HEK293 (cell line): ENCODE results near the gene DUSP12.

Experiments used
- CTCF ChIA-PET: fragments of 350-600 bp; formaldehyde crosslinking; extraction: SDS; loops from one replicate; lab custom pipeline; 2021; ENCODE audit warnings: antibody characterized with exemption; lab: Yijun Ruan, JAX
- POLR2A ChIA-PET: fragments of 300-600 bp; formaldehyde crosslinking; extraction: SDS; loops from one replicate; lab custom pipeline; 2020; ENCODE audit warnings: antibody characterized with exemption, inconsistent platforms; lab: Yijun Ruan, JAX
- H3K27ac ChIP-seq: fragments of 200-500 bp; sonication (Bioruptor generic); 2 replicates; pipeline ENCODE4 v1.5.1; 2014; ENCODE audit warnings: low read depth, low read length, control low read depth, inconsistent platforms; ENCODE audit errors: extremely low read depth
- H3K36me3 ChIP-seq, 2 experiments: fragments of 200-500 bp in 1 of 2; sonication (Bioruptor generic) in 1 of 2; 1 replicate in 1 of 2; 2 replicates in 1 of 2; pipeline ENCODE4 v1.5.1; 2014 to 2017; ENCODE audit warnings: inconsistent platforms in 2 of 2, low read length in 2 of 2; ENCODE audit not compliant: control insufficient read depth in 2 of 2, insufficient read depth in 1 of 2
- H3K4me1 ChIP-seq: fragments of 200-500 bp; sonication (Bioruptor generic); 2 replicates; pipeline ENCODE4 v1.5.1; 2014; ENCODE audit warnings: mild to moderate bottlenecking, low read length, inconsistent platforms; ENCODE audit not compliant: control insufficient read depth, insufficient read depth
- H3K4me3 ChIP-seq: 2 replicates; pipeline ENCODE4 v1.5.1; 2011; ENCODE audit warnings: low read depth, mild to moderate bottlenecking, control low read depth, low read length, moderate library complexity
- H3K9me3 ChIP-seq: fragments of 200-500 bp; sonication (Bioruptor generic); 2 replicates; pipeline ENCODE4 v1.5.1; 2014; ENCODE audit warnings: low read depth, low read length, inconsistent platforms; ENCODE audit not compliant: control insufficient read depth, insufficient read depth
- GLI2 ChIP-seq: fragments of 450-650 bp; formaldehyde crosslinking; IDR thresholded peaks from 2 replicates; pipeline ENCODE4; 2017; ENCODE audit warnings: missing biosample characterization, missing genetic modification characterization, low read depth, borderline replicate concordance
- HOXC10 ChIP-seq: sonication (generic); formaldehyde crosslinking; IDR thresholded peaks from 2 replicates; pipeline ENCODE4 v1.8.1; 2023; ENCODE audit warnings: mild to moderate bottlenecking, missing genetic modification reagents
- KLF7 ChIP-seq: fragments of 450-650 bp; formaldehyde crosslinking; IDR thresholded peaks from 2 replicates; pipeline ENCODE4 v1.5.1; 2016; ENCODE audit warnings: missing biosample characterization, missing genetic modification characterization, borderline replicate concordance
- KLF9 ChIP-seq: fragments of 450-650 bp; formaldehyde crosslinking; IDR thresholded peaks from 2 replicates; pipeline ENCODE4 v1.5.1; 2016; ENCODE audit warnings: missing biosample characterization, missing genetic modification characterization, low read depth
- PRDM1 ChIP-seq: fragments of 450-650 bp; formaldehyde crosslinking; IDR thresholded peaks from 2 replicates; pipeline ENCODE4; 2016; ENCODE audit warnings: missing biosample characterization, missing genetic modification characterization
- SP2 ChIP-seq: fragments of 450-650 bp; formaldehyde crosslinking; IDR thresholded peaks from 2 replicates; pipeline ENCODE4 v1.5.1; 2016; ENCODE audit warnings: missing biosample characterization, missing genetic modification characterization
- WT1 ChIP-seq: fragments of 450-650 bp; formaldehyde crosslinking; IDR thresholded peaks from 2 replicates; pipeline ENCODE4 v1.5.1; 2016; ENCODE audit warnings: missing biosample characterization, missing genetic modification characterization
- ZNF10 ChIP-seq: fragments of 450-650 bp; formaldehyde crosslinking; IDR thresholded peaks from 2 replicates; pipeline ENCODE4 v1.5.1; 2017; ENCODE audit warnings: missing biosample characterization, missing genetic modification characterization
- ZNF155 ChIP-seq: fragments of 450-650 bp; formaldehyde crosslinking; IDR thresholded peaks from 2 replicates; pipeline ENCODE4 v1.5.1; 2016; ENCODE audit warnings: missing biosample characterization, missing genetic modification characterization
- ZNF16 ChIP-seq: fragments of 450-650 bp; formaldehyde crosslinking; IDR thresholded peaks from 2 replicates; pipeline ENCODE4 v1.5.1; 2016; ENCODE audit warnings: low read depth, missing biosample characterization, missing genetic modification characterization
- ZNF174 ChIP-seq: fragments of 450-650 bp; formaldehyde crosslinking; IDR thresholded peaks from 2 replicates; pipeline ENCODE4 v1.5.0; 2017; ENCODE audit warnings: missing biosample characterization, mild to moderate bottlenecking, missing genetic modification characterization
- ZNF175 ChIP-seq: fragments of 450-650 bp; formaldehyde crosslinking; IDR thresholded peaks from 2 replicates; pipeline ENCODE4 v1.5.1; 2016; ENCODE audit warnings: missing biosample characterization, missing genetic modification characterization
- ZNF221 ChIP-seq: fragments of 450-650 bp; formaldehyde crosslinking; IDR thresholded peaks from 2 replicates; pipeline ENCODE4 v1.5.1; 2017; ENCODE audit warnings: missing biosample characterization, missing genetic modification characterization, borderline replicate concordance
- ZNF362 ChIP-seq: fragments of 450-650 bp; formaldehyde crosslinking; IDR thresholded peaks from 2 replicates; pipeline ENCODE4 v1.5.1; 2016; ENCODE audit warnings: missing biosample characterization, missing genetic modification characterization
- ZNF398 ChIP-seq: fragments of 450-650 bp; formaldehyde crosslinking; IDR thresholded peaks from 2 replicates; pipeline ENCODE4 v1.5.1; 2017; ENCODE audit warnings: missing biosample characterization, missing genetic modification characterization
- ZNF426 ChIP-seq: fragments of 450-650 bp; formaldehyde crosslinking; IDR thresholded peaks from 2 replicates; pipeline ENCODE4 v1.5.1; 2017; ENCODE audit warnings: missing biosample characterization, missing genetic modification characterization, mild to moderate bottlenecking, inconsistent platforms, moderate library complexity
- ZNF513 ChIP-seq: fragments of 450-650 bp; IDR thresholded peaks from 2 replicates; pipeline ENCODE4 v1.5.1; 2018; ENCODE audit warnings: missing biosample characterization, missing genetic modification characterization
- ZNF518A ChIP-seq: fragments of 450-650 bp; formaldehyde crosslinking; conservative IDR thresholded peaks from 2 replicates; pipeline ENCODE4 v1.5.1; 2016; ENCODE audit warnings: low read depth, missing biosample characterization, missing genetic modification characterization
- ZNF544 ChIP-seq: fragments of 450-650 bp; formaldehyde crosslinking; IDR thresholded peaks from 2 replicates; pipeline ENCODE4 v1.5.0; 2017; ENCODE audit warnings: missing biosample characterization, missing genetic modification characterization
- ZNF571 ChIP-seq: fragments of 450-650 bp; formaldehyde crosslinking; IDR thresholded peaks from 2 replicates; pipeline ENCODE4 v1.5.0; 2017; ENCODE audit warnings: missing biosample characterization, missing genetic modification characterization
- ZNF658 ChIP-seq: fragments of 450-650 bp; formaldehyde crosslinking; IDR thresholded peaks from 2 replicates; pipeline ENCODE4; 2016; ENCODE audit warnings: missing biosample characterization, missing genetic modification characterization
- ZSCAN16 ChIP-seq: fragments of 450-650 bp; formaldehyde crosslinking; IDR thresholded peaks from 2 replicates; pipeline ENCODE4 v1.5.1; 2016; ENCODE audit warnings: missing biosample characterization, missing genetic modification characterization

Gene DUSP12

GRCh38 chr1:161782886-161783285 lies 33.3 kb downstream of the DUSP12 start:
- H3K27ac ChIP-seq, result no peak overlapping the region
- TF ChIP-seq ZSCAN16 (tag by site-specific recombination) (no peak), ZNF362 (tag by site-specific recombination) (no peak), ZNF175 (tag by site-specific recombination) (no peak), GLI2 (tag by site-specific recombination) (no peak), KLF9 (tag by site-specific recombination) (no peak), ZNF518A (no peak), ZNF16 (no peak), ZNF10 (no peak), ZNF221 (no peak), WT1 (tag by site-specific recombination) (no peak), ZNF174 (tag by site-specific recombination) (no peak), ZNF398 (tag by site-specific recombination) (no peak), HOXC10 (no peak), ZNF544 (tag by site-specific recombination) (no peak), KLF7 (tag by site-specific recombination) (no peak)
- POLR2A ChIA-PET, result interaction anchor here (0.5 kb wide), 1 partner anchor 685 kb away, joined by 6 read pairs; no protein-coding TSS in a partner anchor
- H3K9me3 ChIP-seq, result no peaks in the 10 kb centered on the region
- H3K4me3 ChIP-seq, result no peak overlapping the region
- H3K4me1 ChIP-seq, result no peaks in the 10 kb centered on the region
- CTCF ChIA-PET, result interaction anchor here (0.9 to 2.1 kb wide), 4 partner anchors 9 to 254 kb away, joined by 3 to 12 read pairs (median 4); no protein-coding TSS in a partner anchor
- peaks cover 6 to 29% of the 10 kb centered on the region in 2 experiments for H3K36me3 ChIP-seq

GRCh38 chr1:161784968-161785367 lies 35.4 kb downstream of the DUSP12 start:
- ChIA-PET POLR2A (no interaction called here), CTCF (interaction anchor here (1.0 to 1.7 kb wide), 2 partner anchors 8 to 253 kb away, joined by 4 to 10 read pairs; no protein-coding TSS in a partner anchor)
- no peak overlapping the region for H3K4me3 ChIP-seq
- H3K36me3 ChIP-seq, result peaks cover 6 to 29% of the 10 kb centered on the region in 2 experiments
- no peaks in the 10 kb centered on the region for H3K9me3 ChIP-seq
- no peak for TF ChIP-seq SP2 (tag by site-specific recombination)
- no peak for TF ChIP-seq ZNF571 (tag by site-specific recombination)
- no peak for TF ChIP-seq ZNF513 (tag by site-specific recombination)
- no peak for TF ChIP-seq ZNF658 (tag by site-specific recombination)
- no peak for TF ChIP-seq ZNF155 (tag by site-specific recombination)
- TF ChIP-seq ZNF426 (tag by site-specific recombination), result no peak
- TF ChIP-seq PRDM1 (tag by site-specific recombination), result no peak
- no peaks in the 10 kb centered on the region for H3K4me1 ChIP-seq
- H3K27ac ChIP-seq, result no peak overlapping the region
